Skin of body (tissue), 2 donors: ENCODE measurements around the gene NKTR. TPM values are rescaled to one million over a fixed set of nuclear protein-coding genes. Genes with fewer than 3 reads are reported as not detected.
"Not testable (repeated sequence)": the region's sequence is repeated elsewhere in the genome, so short reads cannot be mapped to it uniquely, and the experiment has no call there.

Source experiments
- DNase-seq: peaks from one replicate; lab custom pipeline; 2025; lab: John Stamatoyannopoulos, UW
- total RNA-seq: library from RNA; depleted of rRNA; stranded (reverse); fragments of >200 nt; gene quantifications from one replicate; pipeline ENCODE4 v1.2.3, GENCODE V29; 2014

NKTR gene
- 183 TPM for total RNA-seq

DNA sequence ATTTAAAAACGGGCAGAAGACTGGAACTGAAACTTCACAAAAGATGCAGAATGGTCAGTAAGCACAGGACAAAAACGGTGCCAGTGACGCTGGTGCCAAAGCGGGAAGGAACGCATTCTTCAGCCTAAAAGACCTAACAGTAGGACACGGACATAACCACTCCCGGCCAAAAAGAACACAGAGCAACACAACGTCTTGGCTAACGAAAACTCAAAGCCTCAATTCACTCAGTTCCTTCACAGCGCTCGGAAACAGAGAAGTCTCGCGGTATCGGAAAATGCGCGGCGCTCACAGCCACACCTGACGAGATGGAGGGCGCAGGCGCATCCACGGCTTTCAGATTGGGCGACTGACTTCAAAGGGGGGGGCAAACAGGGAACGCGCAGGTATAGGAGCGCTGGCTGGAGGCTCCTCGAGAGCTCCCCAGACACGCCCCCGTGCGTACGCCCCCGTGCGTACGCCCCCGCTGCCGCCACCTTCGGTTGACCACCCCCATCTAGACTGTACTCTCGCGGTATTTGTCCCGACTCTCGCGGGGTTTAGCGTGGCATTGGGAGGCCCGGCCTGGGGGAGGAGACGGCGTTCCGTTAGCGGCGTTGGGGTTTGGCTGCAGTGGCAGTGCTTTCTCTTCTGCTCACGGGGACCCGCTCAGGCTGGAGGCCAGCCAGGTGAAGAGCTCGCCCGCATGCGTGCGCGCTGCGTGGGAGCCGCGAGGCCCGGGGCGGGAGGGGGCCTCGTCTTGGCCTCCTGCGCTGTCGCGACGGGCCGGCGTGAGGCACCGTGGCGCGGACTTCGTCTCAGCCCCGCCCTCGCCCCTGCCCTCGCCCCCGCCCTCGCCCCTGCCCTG is at the start of gene NKTR:
Gene NKTR, plus strand, starts transcription at position 576 of the 847 bp plus-strand sequence. CDS start 321 bp downstream, outside the sequence.
- peak; percentile 98 for DNase-seq

DNA sequence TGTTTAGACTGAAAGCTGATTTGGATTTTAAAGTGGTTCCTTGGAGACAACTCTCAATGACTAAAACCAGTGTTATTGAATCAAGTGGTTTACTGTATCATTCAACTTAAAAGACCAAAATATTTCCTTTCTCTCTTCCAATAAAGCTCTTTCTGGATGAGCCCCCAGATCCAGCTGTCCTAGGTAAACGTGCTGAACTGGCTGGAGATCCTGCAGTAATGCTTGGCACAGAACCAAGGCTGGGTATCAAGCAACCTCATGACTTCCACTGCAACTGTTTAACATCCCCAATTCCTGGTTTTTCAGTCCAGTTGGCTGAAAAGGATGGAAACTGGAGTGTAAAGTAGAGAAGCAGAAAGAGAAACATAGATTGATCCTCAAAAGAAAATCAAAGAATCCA is 47.7 kb upstream of the NKTR start:
- DNase-seq, result no peak

DNA sequence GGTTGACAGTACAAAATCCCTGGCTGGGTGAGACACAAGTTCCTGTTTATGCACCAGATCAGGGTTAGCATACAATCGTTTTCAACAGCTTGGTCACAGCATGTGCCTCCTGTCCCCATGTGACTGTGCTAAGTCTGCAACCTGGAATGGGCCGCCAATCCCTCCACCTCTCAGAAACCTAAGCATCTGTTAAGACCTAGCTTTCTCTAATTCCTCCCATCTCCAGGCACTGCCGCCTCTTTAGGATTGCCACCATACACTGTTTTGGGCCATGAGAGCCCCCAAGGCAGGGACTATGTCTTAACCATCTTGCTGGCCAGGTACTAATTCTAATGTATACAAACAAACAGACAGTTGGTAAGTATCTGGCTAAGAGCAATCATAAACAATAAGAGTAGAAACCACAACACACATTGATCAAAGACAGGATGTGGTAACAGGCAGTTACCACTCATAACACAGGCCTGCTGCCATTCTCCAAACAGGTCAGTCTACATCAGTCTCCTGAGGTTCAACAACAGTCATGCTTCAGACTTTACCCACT is 44.3 kb upstream of the NKTR start:
- DNase-seq, result no peak

DNA sequence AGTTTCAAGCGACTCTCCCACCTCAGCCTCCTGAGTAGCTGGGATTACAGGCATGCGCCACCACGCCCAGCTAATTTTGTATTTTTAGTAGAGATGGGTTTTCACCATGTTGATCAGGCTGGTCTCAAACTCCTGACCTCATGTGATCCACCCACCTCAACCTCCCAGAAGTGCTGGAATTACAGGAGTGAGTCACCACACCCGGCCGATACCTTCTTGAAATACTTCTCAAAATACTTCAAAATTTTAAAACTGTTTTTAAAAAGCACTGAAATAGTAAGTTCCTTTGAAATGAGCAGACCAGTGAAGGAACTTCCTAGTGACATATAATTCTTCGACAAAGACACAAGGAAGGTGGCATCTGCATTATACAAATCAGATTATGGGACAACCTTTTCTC is 43.7 kb upstream of the NKTR start:
- not testable (repeated sequence) for DNase-seq

DNA sequence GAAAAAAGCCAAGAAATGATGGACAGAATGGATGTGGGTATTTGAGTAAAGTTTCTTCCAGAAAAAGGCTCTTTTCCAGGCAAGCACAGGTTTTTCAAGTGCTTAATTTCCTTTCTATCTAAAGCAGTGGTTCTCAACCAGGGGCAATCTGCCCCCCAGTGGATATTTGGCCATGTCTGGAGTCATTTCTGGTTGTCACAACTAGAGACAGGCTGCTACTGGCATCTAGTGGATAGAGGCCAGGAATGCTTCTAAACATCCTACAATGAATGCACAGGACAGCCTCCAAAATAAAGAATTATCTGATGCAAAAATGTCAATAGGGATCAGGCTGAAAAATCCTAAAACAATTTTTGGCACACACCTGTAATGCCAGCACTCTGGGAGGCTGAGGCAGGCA is 42.6 kb upstream of the NKTR start:
- no peak for DNase-seq

DNA sequence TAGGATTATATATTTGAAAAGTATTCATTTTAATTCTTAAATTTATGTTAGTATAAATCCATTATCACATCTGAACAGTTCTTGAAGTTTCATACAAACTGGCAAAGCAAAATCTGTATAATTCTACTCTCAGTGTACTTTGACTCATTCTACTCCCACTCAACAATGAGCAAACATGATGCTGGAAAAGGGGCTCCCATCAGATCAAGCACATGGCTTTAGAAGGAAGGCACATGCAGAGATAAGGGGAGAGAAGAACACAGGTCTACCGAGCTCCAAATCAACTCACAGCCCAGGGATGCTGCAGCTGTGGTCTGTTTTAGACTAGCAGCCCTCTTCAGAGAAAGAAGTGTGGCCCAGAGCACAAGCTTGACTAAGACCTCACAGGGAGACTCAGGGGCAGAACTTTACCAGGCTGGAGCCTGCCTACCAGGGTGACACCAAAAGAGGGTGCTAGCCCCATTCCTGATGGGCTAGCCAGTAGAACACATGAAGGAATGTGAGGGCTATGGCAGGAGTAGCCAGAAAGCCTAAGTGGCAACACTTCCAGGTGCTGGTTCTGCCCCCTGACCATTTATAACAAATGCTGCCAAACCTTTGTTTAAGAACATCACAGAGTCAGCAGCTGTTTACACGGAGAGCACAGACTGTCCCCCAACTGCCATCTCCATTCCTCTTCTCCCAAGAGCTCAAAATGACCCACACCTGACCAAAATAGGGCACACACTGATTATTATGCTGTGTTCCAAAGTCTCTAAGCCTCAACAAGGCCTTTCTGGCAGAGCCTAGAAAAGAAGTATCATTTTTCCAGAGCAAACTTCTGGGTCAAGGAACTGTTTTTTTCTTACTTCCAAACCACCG is 38.2 kb upstream of the NKTR start:
- DNase-seq, result no peak

DNA sequence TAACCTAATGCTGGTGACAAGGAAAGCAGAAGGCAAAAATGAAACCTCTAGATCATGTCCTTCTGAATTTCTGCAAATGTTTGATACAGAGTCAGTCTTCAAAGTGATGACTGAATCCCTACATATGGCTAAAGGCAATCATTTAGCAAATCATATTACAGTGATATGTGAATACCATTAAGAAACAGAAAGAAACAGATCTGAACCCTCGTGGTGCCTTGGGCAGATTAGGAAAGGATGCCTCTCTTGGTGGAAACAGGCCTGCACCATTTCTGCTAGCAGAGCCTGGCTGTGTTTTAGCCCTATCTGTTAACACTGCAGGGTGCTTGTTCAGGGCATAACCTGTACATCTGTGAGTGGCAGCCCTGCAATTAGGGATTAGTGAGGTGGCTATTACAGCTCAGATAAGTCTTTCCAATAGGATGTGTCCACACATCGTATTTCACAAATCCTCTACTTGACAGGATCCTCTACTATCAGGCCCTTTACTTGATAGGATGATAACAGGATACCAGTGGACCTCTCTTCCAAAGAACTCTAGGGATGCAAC is 30.8 kb upstream of the NKTR start:
- DNase-seq, result no peak

DNA sequence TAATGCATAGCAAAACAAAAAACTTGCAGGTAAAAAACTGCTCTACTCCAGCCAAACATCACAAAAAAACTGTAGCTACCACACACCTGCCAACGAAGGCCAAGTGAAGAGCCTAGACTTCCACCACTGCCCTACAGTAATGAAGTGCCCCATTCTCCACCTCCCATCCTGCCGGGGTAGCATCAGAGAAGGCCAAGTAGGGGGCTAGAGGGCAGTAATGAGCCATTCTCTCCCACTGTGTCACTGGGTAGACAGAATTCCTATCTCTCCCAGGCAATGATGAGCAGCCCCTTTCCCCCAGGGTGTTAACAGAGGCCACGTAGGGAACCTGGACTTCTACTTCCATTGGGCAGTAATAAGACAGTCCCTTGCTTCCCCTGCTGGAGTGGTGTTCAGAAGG is 28.2 kb upstream of the NKTR start:
- no peak for DNase-seq

DNA sequence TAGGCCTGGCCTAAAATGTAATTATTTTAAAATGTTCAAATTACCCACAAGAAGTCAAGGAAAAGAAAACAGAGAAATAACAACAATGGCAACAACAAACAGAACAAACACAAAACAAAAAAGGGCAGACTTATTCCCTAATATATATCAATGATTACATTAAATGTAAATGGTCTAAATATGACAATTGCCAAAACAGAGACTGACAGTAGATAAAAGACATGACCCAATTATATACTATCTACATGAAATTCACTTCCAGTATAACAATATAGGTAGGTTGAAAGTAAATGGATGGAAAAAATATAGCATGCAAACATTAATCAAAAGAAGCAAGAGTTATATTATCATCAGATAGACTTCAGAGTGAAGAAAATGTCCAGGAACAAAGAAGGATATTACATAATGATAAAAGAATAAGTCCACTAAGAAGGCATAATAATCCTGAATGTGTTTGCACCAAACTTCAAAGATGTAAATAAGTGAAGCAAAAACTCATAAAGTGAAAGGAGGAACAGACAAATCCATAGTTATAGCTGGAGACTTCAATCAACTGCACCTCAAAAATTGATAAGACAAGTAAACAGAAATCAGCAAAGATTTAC is 25.2 kb upstream of the NKTR start:
- DNase-seq, result no peak

DNA sequence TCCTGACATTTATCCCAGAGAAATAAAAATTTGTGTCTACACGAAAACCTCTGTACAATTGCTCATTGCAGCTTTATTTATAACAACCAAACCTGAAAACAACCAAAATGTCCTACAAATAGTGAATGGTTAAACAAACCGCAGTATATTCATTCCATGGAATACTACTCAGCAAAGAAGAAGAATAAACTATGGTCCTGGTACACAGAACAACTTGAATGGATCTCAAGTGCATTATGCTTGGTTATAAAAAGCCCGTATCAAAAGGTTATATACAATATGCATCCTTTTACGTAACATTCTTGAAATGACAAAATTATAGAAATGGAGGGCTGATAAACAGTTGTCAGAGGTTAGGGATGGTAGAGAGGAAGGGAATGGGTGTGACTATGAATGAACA is 22.4 kb upstream of the NKTR start:
- no peak for DNase-seq

DNA sequence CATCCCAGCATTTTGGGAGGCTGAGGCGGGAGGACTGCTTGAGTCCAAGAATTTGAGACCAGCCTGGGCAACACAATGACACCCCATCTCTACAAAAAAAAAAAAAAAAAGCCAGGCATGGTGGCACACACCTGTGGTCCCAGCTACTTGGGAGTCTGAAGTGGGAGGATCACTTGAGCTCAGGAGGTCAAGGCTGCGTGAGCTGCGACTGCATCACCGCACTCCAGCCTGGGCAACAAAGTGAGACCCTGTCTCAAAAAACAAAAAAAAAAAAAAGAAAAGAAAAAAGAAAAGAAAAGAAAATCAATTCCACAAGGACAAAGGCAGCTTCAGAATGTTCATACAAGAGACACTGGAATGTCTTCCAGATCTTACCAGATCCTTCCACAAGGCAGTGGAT is 21.1 kb upstream of the NKTR start:
- DNase-seq, result not testable (repeated sequence)

DNA sequence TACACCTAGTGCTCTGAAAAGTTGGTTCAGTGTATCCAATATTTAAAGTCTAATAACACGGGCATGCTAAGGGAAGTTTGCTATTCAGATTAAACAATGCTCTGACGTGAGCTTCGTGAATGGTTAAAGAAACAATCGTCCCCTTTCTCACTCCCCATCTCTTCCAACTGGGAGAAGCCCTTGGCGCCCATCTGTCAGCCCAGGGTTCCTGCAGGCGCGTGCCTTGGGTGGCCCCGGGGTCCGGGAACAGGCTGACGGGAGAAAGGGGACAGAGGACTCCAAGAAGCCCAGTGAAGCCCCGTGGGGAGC is 19.1 kb upstream of the NKTR start:
- DNase-seq, result no peak

DNA sequence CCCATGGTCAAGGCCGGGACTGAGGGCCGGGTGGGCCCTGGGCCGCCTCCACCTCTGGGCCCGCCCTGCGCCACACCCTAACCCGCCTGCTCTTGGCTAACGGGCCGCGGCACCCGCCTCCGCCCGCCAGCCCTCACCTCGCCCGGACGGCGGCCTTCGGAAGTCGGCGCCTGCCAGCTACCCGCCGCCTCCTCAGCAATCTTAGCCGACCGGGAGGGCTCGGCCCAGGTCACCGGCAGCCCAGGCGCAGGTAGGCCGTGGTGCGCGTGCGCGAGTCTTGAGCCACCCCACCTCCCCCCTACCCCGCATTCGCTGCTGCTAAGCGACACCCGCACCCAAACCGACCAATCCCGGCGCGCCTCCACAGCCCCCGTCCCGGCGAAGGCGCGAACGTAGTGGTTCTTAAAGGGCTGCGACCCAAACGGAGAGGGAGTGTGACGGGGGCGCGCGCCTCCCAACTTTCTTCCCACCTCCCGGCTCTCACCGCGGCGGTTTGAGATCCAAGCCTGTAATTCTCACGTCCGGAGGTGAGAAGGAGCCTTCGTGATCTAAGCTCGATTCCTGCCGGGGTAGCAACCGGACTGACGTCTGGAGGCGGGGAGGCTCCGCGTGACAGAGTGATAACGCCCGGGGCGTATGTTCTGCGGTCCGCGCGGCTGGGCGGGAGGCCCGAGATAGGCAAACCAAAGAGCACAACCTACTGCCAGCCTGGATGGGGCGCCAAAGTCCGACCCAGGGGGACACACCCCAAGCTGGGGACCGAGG is 18.6 kb upstream of the NKTR start, which contains the start of gene SEC22C:
Gene SEC22C, minus strand, starts transcription at position 259 of the 765 bp plus-strand sequence. CDS start 12,921 bp downstream, outside the sequence.
- DNase-seq, result peak; percentile 91

DNA sequence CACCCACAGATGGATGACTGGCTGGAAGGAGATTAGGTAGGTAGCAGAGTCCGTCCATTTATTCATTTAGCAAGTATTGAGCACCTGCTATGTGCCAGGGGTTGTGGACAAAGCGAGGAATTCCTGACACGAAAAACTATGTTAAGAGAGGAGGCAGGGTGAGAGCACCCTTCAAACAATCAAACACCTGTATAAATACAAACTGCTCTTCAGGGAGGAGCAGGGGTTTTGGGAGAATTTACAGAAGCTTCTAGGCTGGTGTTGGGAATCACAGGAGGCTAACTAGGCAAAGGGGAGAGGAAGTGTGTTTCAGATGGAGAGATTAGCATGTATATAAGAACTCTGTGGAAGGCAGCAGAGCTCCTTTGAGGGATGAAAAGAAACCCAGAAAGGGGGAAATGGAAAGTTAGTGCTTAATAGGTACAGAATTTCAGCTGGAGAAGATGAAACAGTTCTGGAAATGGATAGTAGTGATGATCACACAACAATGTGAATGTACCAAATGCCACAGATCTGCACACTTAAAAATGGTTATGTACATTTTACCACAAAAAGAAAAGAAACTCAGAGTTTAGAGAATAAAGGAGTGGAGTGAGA is 17.9 kb upstream of the NKTR start:
- no peak for DNase-seq

DNA sequence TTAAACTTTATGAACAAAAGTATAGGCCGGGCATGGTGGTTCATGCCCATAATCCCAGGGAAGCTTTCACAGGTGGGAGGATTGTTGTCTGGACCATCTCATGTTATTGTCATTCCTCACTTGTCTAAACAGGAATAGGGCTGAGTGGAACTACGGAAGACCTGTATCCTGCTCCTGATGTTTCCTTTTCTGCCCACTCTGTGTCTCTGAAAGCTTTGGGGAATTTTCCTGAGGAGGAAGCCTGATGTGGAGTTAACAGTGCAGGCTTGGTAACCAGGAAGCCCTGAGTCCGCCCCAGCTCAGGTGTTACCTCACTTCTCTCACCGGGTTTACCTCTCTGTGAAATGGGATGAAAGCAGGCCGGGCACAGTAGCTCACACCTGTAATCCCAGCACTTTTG is 11.9 kb upstream of the NKTR start:
- DNase-seq, result no peak

DNA sequence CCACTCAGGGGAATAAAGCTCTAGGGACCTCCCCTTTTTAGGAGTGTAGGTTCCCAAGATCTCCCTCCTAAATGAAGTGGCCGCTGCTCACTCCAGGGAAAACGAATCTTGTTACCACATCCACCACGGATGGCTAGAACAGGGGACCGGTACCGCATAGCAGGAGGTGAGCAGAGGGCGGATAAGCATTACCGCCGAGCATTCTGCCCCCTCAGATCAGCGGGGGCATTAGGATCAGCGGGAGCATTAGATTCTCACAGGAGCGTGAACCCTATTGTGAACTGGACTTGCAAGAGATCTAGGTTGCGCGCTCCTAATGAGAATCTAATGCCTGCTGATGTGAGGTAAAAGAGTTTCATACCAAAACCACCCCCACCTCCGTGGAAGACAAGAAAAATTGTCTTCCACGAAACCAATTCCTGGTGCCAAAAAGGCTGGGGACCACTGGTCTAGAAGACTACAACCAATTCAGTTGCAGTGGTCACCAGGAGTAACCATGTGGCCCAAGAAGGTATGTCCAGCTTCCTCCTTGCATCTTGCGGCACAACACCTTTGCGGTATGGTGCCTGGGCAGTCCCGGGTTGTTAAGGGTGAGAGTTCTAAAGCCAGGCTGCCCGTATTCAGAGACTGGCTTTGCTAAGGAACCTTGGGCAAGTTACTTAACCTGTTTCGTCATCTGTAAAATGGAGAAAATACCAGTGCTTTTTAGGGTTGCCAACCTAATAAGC is 10.9 kb upstream of the NKTR start:
- DNase-seq, result no peak

DNA sequence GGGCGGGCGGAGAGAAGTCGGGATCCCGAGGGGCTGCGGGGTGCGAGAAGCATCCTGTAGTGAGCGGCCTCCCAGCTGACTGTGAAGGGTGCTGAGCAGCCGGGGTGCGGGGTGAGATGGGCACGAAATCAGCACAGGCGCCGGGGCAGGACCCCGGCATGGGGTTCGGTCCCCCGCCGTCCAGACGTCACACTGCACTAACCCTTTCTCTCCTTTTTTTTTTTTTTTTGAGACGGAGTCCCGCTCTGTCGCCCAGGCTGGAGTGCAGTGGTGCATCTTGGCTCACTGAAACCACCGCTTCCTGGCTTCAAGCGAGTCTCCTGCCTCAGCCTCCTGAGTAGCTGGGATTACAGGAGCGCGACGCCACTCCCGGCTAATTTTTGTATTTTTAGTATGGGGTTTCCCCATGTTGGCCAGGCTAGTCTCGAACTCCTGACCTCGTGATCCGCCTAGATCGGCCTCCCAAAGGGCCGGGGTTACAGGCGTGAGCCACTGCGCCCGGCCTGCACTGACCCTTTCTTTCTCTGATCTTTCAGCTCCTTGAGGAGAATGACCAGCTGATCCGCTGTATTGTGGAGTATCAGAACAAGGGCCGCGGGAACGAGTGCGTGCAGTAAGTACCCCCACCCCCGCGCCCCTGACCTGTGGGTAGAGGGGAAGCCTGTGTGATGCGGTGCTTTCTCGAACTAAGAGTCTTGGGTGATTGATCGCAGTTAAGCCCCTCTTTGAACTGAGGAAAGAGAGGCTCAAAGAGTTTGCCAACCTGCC is 9.3 kb upstream of the NKTR start:
- no peak for DNase-seq

DNA sequence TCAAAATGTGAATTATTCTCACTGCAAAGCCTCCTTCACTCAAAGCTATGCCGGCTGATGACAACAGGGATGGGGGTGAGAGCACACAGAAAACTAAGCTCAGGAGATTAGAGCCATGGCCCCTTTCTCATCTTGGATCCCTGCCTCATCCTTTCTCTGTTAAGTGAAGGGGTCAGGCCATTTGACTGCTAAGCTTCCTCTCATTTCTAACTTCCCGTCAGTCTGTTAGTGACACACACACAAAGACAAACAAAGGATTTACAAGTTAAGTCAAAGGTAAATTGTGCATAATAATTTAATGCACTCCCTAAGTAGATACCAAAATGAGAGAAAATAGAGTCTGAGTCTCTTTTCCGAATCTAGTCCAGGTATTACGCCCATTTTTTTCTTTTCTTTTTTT is 8.7 kb upstream of the NKTR start:
- no peak for DNase-seq

DNA sequence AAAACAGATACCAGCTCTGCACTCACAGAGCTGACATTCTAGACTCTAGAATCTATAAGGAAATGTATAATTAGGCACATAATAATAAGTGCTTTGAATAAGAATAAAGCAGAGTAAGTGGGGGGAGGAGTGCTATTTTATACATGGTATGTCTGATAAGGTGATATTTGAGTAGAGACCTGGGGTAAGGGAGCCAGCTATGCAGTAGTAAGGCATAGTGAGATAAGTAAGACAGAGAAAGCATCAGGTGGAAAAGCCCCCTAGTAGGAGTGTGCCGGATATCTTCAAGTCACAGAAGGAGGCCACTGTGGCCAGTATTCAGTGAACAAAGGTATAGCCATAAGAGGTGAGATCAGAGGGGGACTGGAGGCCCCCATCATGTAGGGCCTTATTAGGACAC is 6.9 kb upstream of the NKTR start:
- DNase-seq, result no peak
